ENCODE results near the gene EDEM1.

GRCh38 chr3:5220667-5221431 is 33.3 kb downstream of the EDEM1 start:
- TF ChIP-seq CTCF (conservative IDR thresholded peaks at IDR 0.05; ENCODE audit: low read length), result no peak
- no peak for TF ChIP-seq EZH2phosphoT487 (IDR thresholded peaks at IDR 0.05; ENCODE audit: borderline replicate concordance)
